ENCODE results near the gene DMP1. TPM values are rescaled to one million over a fixed set of nuclear protein-coding genes. Genes with fewer than 3 reads are reported as not detected.

DMP1 gene
- total and polyA plus RNA-seq, 2 of the 8 experiments (the other 6 are each of a cell fraction or from before 2014, with no cell fraction given): 0.05 to 0.17 TPM

DNA sequence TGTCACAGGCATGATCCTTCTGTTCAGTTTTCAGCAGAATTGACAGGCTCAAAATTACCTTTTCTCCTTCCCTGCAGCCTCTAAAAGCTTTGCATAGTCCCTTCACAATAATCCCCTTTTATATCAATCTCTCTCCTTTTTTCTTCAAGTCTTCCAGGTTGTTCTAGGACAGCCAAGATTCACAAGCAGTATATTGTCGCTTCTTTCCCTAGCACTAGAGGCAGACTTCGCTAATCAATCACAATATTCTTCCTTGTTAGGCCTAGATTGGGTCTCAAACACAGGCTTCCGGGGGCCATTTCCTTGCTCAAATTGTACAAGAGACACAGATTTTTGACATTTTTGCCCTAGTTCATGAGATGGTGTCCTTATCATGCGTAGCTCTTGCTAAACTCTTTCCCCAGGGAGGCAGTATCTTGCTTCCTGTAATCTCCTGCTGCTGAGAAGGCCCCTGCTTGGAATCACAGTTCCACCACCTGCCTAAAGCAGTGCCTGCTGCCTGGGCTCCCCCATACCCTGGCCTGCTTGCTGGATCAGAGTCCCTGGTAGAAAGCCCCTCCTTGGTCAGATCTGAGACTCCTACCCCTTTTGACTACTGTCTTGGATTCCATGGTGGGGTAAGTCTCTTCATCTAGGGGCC lies 57.3 kb downstream of the DMP1 start:
- Histone ChIP-seq H3K23ac (ENCODE audit: insufficient read length) (no peak overlapping the region), H3K23me2 (ENCODE audit: low read depth, low read length) (no peaks in the 10 kb centered on the region), H2BK15ac (ENCODE audit: low read length) (no peak overlapping the region), H2AK5ac (ENCODE audit: low read depth, low read length) (no peak overlapping the region), H3K27ac (ENCODE audit: low read depth, low read length) (no peak overlapping the region), H3K4me3 (ENCODE audit: extremely low read depth in 1 of 4, insufficient read depth in 2 of 4, low read depth in 3 of 4, low read length in 4 of 4) (no peak overlapping the region), H3K9me3 (ENCODE audit: insufficient read depth in 2 of 2, low read depth in 1 of 2, low read length in 1 of 2) (peaks cover 0 to 5% of the 10 kb centered on the region in 2 experiments; a peak in 2 of 4 replicates), H3K79me1 (ENCODE audit: low read depth, low read length) (no peaks in the 10 kb centered on the region), H3K18ac (ENCODE audit: extremely low read depth, low read length) (no peak overlapping the region), H4K91ac (replicated peaks; ENCODE audit: insufficient read length, low read length) (no peak overlapping the region), H3K79me2 (ENCODE audit: control insufficient read depth in 1 of 2, insufficient read depth in 2 of 2, low read length in 2 of 2) (no peaks in the 10 kb centered on the region), H3K27me3 (replicated peaks in 1 of 4; ENCODE audit: control insufficient read depth in 3 of 4, extremely low read depth in 1 of 4, insufficient read depth in 3 of 4, low read length in 3 of 4) (no peaks in the 10 kb centered on the region), H2AFZ (ENCODE audit: low read length) (peak overlapping the region; percentile 99), H4K20me1 (replicated peaks in 1 of 2; ENCODE audit: control insufficient read depth in 1 of 2, insufficient read depth in 2 of 2, low read length in 2 of 2) (no peaks in the 10 kb centered on the region), H2BK5ac (ENCODE audit: low read depth, low read length) (no peak overlapping the region), H4K8ac (ENCODE audit: extremely low read depth, insufficient read depth, low read length) (no peak overlapping the region), H3K4me1 (replicated peaks in 1 of 4; ENCODE audit: control insufficient read depth in 3 of 4, insufficient read depth in 4 of 4, low read length in 3 of 4) (peaks cover 0 to 7% (median 0%) of the 10 kb centered on the region in 4 experiments; a peak in 2 of 7 replicates), H3K36me3 (ENCODE audit: control insufficient read depth in 2 of 4, insufficient read depth in 4 of 4, low read length in 3 of 4) (peaks cover 0 to 3% (median 0%) of the 10 kb centered on the region in 4 experiments; a peak in 1 of 8 replicates), H4K5ac (ENCODE audit: insufficient read length, low read depth, low read length) (no peak overlapping the region), H3K14ac (ENCODE audit: insufficient read length) (no peak overlapping the region), H3K4ac (replicated peaks; ENCODE audit: insufficient read length, low read depth, low read length) (no peak overlapping the region), H2BK120ac (replicated peaks; ENCODE audit: low read depth, low read length) (no peak overlapping the region), H3K4me2 (ENCODE audit: insufficient read depth in 1 of 2, low read depth in 2 of 2, low read length in 2 of 2) (no peak overlapping the region), H2BK20ac (ENCODE audit: low read length) (no peak overlapping the region), H3K9ac (replicated peaks in 1 of 4; ENCODE audit: extremely low read depth in 1 of 4, low read depth in 3 of 4, low read length in 3 of 4) (no peak overlapping the region; a peak in 1 of 7 replicates), H2BK12ac (ENCODE audit: low read depth, low read length) (no peak overlapping the region), H3K56ac (replicated peaks; ENCODE audit: insufficient read length, low read depth, low read length) (no peak overlapping the region)
- TF ChIP-seq FOSL1 (IDR thresholded peaks at IDR 0.05; ENCODE audit: insufficient read depth, low read depth, low read length): no peak
- TF ChIP-seq KDM4A (IDR thresholded peaks at IDR 0.05; ENCODE audit: low read depth, low read length, severe bottlenecking): no peak
- no peak for TF ChIP-seq CBX5 (IDR thresholded peaks at IDR 0.05; ENCODE audit: low read depth, low read length)
- no peak for TF ChIP-seq SRF (IDR thresholded peaks at IDR 0.05; ENCODE audit: low read depth, low read length)
- TF ChIP-seq SIN3A (conservative IDR thresholded peaks at IDR 0.05 in 1 of 2, IDR thresholded peaks at IDR 0.05 in 1 of 2; ENCODE audit: low read depth in 1 of 2, low read length in 2 of 2): no peak
- no peak for TF ChIP-seq CREB1 (IDR thresholded peaks at IDR 0.05)
- TF ChIP-seq MAX (IDR thresholded peaks at IDR 0.05): no peak
- TF ChIP-seq MAFK (IDR thresholded peaks at IDR 0.05; ENCODE audit: low read depth, low read length): no peak
- TF ChIP-seq TBP (IDR thresholded peaks at IDR 0.05; ENCODE audit: low read depth, low read length): no peak
- no peak for TF ChIP-seq KDM5A (IDR thresholded peaks at IDR 0.05; ENCODE audit: low read length)
- no peak for TF ChIP-seq NRF1 (IDR thresholded peaks at IDR 0.05; ENCODE audit: low read depth, low read length)
- 81% methylated on average over 4 of the region's 4 CpGs; no CpG with 5 or more reads in 1 of the 2 experiments for WGBS, 2 experiments (ENCODE audit: extremely low coverage in 1 of 2, insufficient coverage in 1 of 2, insufficient read length in 1 of 2, insufficient replicate concordance in 2 of 2, low coverage in 1 of 2, low lambda C conversion rate in 2 of 2, missing lambda C conversion rate in 1 of 2)
- ChIA-PET CTCF (ENCODE audit: partially characterized antibody) (interaction anchor here (1.3 to 3.3 kb wide), 2 partner anchors 10 to 132 kb away, joined by 3 to 13 read pairs; no protein-coding TSS in a partner anchor), POLR2A (ENCODE audit: partially characterized antibody) (no interaction called here)
- FAIRE-seq (peak; percentile 24), DNase-seq (ENCODE audit: low read depth in 1 of 2, low spot score in 2 of 2) (no peak)
